Measurements from ENCODE around the gene CYP3A5.

Gene CYP3A5

GRCh38 chr7:99677648-99678045 lies 2.1 kb downstream of the CYP3A5 start:
- TF ChIP-seq, protein P1, sequence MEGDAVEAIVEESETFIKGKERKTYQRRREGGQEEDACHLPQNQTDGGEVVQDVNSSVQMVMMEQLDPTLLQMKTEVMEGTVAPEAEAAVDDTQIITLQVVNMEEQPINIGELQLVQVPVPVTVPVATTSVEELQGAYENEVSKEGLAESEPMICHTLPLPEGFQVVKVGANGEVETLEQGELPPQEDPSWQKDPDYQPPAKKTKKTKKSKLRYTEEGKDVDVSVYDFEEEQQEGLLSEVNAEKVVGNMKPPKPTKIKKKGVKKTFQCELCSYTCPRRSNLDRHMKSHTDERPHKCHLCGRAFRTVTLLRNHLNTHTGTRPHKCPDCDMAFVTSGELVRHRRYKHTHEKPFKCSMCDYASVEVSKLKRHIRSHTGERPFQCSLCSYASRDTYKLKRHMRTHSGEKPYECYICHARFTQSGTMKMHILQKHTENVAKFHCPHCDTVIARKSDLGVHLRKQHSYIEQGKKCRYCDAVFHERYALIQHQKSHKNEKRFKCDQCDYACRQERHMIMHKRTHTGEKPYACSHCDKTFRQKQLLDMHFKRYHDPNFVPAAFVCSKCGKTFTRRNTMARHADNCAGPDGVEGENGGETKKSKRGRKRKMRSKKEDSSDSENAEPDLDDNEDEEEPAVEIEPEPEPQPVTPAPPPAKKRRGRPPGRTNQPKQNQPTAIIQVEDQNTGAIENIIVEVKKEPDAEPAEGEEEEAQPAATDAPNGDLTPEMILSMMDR (IDR thresholded peaks at IDR 0.05; ENCODE audit: insufficient read depth, low read depth, low read length, missing control alignments): no peak
- H3K4me3 ChIP-seq (ENCODE audit: low read depth, low read length): no peak overlapping the region
- no peak for DNase-seq (ENCODE audit: low read depth)

DNA sequence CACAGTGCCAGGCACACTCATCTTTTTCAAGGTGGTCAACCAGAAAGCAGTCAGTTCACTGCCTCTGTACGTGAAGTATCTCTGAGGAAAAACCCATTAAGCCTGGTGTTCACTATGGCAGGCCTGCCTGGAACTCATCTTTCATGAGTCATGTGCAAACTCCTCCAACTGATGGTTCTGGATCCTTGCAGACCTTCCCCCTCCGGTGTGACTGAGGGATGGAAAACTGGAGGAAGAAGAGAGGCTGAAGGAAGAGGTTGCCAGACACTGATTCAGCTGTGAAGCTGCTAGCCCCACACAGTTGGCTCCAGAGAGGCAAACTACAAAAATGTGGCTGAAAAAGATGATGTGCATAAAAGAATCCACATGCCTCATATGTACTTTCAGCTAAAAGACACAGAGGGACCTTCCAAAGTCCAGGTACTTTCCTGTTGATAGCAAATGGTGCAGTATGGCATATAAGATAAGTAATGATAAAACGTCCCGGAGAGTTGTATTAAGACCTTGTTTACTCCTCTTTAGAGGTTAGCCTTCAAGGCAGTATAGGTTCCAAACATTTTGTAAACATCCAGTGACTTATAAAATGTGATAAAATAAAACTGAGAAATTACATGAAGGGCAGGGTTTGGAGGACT lies 2.7 kb downstream of the CYP3A5 start:
- DNase-seq (ENCODE audit: low read depth): no peak
- TF ChIP-seq, protein P1 (IDR thresholded peaks at IDR 0.05; ENCODE audit: insufficient read depth, low read depth, low read length, missing control alignments): no peak

GRCh38 chr7:99674995-99675742 lies 4.6 kb downstream of the CYP3A5 start:
- TF ChIP-seq, protein P1 (IDR thresholded peaks at IDR 0.05; ENCODE audit: insufficient read depth, low read depth, low read length, missing control alignments): no peak
- H3K4me3 ChIP-seq (ENCODE audit: low read depth, low read length): no peak overlapping the region
- no peak for DNase-seq (ENCODE audit: low read depth)

More for the DNA sequence above, 2.7 kb downstream of the CYP3A5 start:
- no peak overlapping the region for H3K4me3 ChIP-seq (ENCODE audit: low read depth, low read length)

- no peak for DNase-seq (ENCODE audit: low read depth)
- TF ChIP-seq, protein P1 (IDR thresholded peaks at IDR 0.05; ENCODE audit: insufficient read depth, low read depth, low read length, missing control alignments): no peak
Observed at GRCh38 chr7:99672573-99672972, 7.2 kb downstream of the CYP3A5 start.

DNA sequence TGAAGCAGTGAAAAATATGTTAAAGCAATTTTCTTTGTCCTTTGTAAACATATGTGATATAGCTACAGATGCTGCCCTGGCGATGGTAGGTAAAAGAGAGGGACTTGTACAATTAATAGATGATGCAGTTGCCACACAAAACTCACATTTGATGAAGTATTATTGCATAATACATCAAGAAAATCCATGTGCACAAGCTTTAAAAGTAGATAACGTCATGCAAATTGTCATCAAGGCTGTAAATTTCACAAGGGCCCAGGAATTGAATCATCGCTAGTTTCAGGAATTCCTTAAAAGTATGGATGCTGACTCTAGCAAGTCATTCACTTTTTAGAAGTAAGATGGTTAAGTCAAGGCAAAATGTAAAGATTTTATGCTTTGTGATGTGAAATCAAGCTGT lies 10.0 kb downstream of the CYP3A5 start:
- DNase-seq (ENCODE audit: low read depth): no peak
- H3K4me3 ChIP-seq (ENCODE audit: low read depth, low read length): no peak overlapping the region
- TF ChIP-seq, protein P1 (IDR thresholded peaks at IDR 0.05; ENCODE audit: insufficient read depth, low read depth, low read length, missing control alignments): no peak

More at GRCh38 chr7:99672573-99672972, 7.2 kb downstream of the CYP3A5 start:
- H3K4me3 ChIP-seq (ENCODE audit: low read depth, low read length): no peak overlapping the region

DNA sequence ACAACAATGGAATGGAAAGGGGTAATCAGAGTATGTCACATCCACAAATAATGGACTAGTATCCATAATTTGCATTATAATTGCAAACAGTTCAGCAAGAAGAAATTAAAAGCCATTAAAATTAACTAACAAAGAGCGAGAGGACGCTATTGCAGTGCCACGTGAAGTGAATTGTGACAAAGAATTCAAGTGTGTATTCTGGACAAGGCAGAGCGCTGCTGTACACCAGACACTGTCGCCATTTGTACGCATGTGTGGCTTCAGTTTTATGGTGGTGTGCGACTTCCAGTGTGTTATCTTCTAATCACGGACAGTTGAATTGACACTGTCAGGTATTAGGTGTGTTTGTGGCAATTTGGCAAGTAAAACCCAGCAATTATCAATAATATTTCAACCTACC lies 11.3 kb downstream of the CYP3A5 start:
- no peak overlapping the region for H3K4me3 ChIP-seq (ENCODE audit: low read depth, low read length)
- TF ChIP-seq, protein P1 (IDR thresholded peaks at IDR 0.05; ENCODE audit: insufficient read depth, low read depth, low read length, missing control alignments): no peak
- DNase-seq (ENCODE audit: low read depth): no peak
